ENCODE data around the gene TRMO.

TRMO gene

GRCh38 chr9:97858826-97859225 is 63.5 kb downstream of the TRMO start:
- Histone ChIP-seq H3K36me3 (ENCODE audit: control insufficient read depth in 2 of 2, insufficient read depth in 1 of 2, low read length in 2 of 2) (no peaks in the 10 kb centered on the region), H3K27ac (ENCODE audit: extremely low read depth, low read depth, low read length) (no peak overlapping the region), H3K9me3 (ENCODE audit: control insufficient read depth, insufficient read depth, low read depth, low read length) (no peaks in the 10 kb centered on the region), H3K4me1 (ENCODE audit: control insufficient read depth, insufficient read depth, low read length) (no peaks in the 10 kb centered on the region), H3K4me3 (ENCODE audit: low read depth, low read length) (no peak overlapping the region)
- no peak for TF ChIP-seq ZNF140 (tag by site-specific recombination; IDR thresholded peaks at IDR 0.05)
- TF ChIP-seq SALL2 (tag by site-specific recombination; IDR thresholded peaks at IDR 0.05; ENCODE audit: borderline replicate concordance) = no peak
- TF ChIP-seq ZEB2 (tag by site-specific recombination; IDR thresholded peaks at IDR 0.05) = no peak
- no peak for TF ChIP-seq ZNF555 (tag by site-specific recombination; conservative IDR thresholded peaks at IDR 0.05)
- TF ChIP-seq ZNF560 (tag by site-specific recombination; IDR thresholded peaks at IDR 0.05; ENCODE audit: borderline replicate concordance) = no peak
- TF ChIP-seq KLF16 (tag by site-specific recombination; IDR thresholded peaks at IDR 0.05) = no peak
- no peak for TF ChIP-seq ZNF10 (tag by site-specific recombination; IDR thresholded peaks at IDR 0.05)
- TF ChIP-seq RBAK (tag by site-specific recombination; IDR thresholded peaks at IDR 0.05) = no peak
- TF ChIP-seq ZNF530 (tag by site-specific recombination; IDR thresholded peaks at IDR 0.05; ENCODE audit: low read depth) = no peak
- no peak for TF ChIP-seq PRDM10 (tag by site-specific recombination; IDR thresholded peaks at IDR 0.05)
- TF ChIP-seq ZNF19 (tag by site-specific recombination; IDR thresholded peaks at IDR 0.05; ENCODE audit: low read depth) = no peak
- TF ChIP-seq HIC1 (tag by site-specific recombination; IDR thresholded peaks at IDR 0.05) = no peak
- TF ChIP-seq ZNF529 (tag by site-specific recombination; IDR thresholded peaks at IDR 0.05; ENCODE audit: insufficient replicate concordance) = no peak
- no peak for TF ChIP-seq PRDM1 (tag by site-specific recombination; IDR thresholded peaks at IDR 0.05)
- TF ChIP-seq ZNF521 (tag by site-specific recombination; IDR thresholded peaks at IDR 0.05) = no peak
- TF ChIP-seq PATZ1 (tag by site-specific recombination; IDR thresholded peaks at IDR 0.05) = no peak
- no peak for TF ChIP-seq ZNF112 (tag by site-specific recombination; IDR thresholded peaks at IDR 0.05)
- ChIA-PET CTCF (interaction anchor here (0.6 kb wide), 1 partner anchor 67 kb away, joined by 4 read pairs; no protein-coding TSS in a partner anchor), POLR2A (no interaction called here)

GRCh38 chr9:97858393-97858713 is 63.9 kb downstream of the TRMO start:
- CTCF ChIA-PET = no interaction called here
- H3K27ac ChIP-seq (ENCODE audit: extremely low read depth, low read depth, low read length) = no peak overlapping the region
- no peaks in the 10 kb centered on the region for H3K9me3 ChIP-seq (ENCODE audit: control insufficient read depth, insufficient read depth, low read depth, low read length)
- H3K4me3 ChIP-seq (ENCODE audit: low read depth, low read length) = no peak overlapping the region
- no peaks in the 10 kb centered on the region for H3K4me1 ChIP-seq (ENCODE audit: control insufficient read depth, insufficient read depth, low read length)
- H3K36me3 ChIP-seq (ENCODE audit: control insufficient read depth in 2 of 2, insufficient read depth in 1 of 2, low read length in 2 of 2) = no peaks in the 10 kb centered on the region
- POLR2A ChIA-PET = no interaction called here
- no peak for TF ChIP-seq CTCF (tag by site-specific recombination; IDR thresholded peaks at IDR 0.05)
- no peak for TF ChIP-seq KLF8 (tag by site-specific recombination; IDR thresholded peaks at IDR 0.05)
- no peak for TF ChIP-seq RBAK (tag by site-specific recombination; IDR thresholded peaks at IDR 0.05)
- no peak for TF ChIP-seq ZBTB17 (tag by site-specific recombination; IDR thresholded peaks at IDR 0.05)
- no peak for TF ChIP-seq ZNF24 (tag by site-specific recombination; IDR thresholded peaks at IDR 0.05)
- TF ChIP-seq ZNF639 (tag by site-specific recombination; IDR thresholded peaks at IDR 0.05) = no peak
- no peak for TF ChIP-seq ZNF670 (tag by site-specific recombination; IDR thresholded peaks at IDR 0.05; ENCODE audit: low read depth)
- TF ChIP-seq WT1 (tag by site-specific recombination; IDR thresholded peaks at IDR 0.05) = no peak
- TF ChIP-seq ZNF221 (tag by site-specific recombination; IDR thresholded peaks at IDR 0.05; ENCODE audit: borderline replicate concordance) = no peak
- TF ChIP-seq ZNF510 (tag by site-specific recombination; IDR thresholded peaks at IDR 0.05; ENCODE audit: insufficient replicate concordance) = no peak
- TF ChIP-seq ZNF571 (tag by site-specific recombination; IDR thresholded peaks at IDR 0.05) = no peak

Data from HEK293 (cell line).